Glutamatergic neuron (in vitro differentiated cells): ENCODE results near the gene APC. TPM values are rescaled to one million over a fixed set of nuclear protein-coding genes. Genes with fewer than 3 reads are reported as not detected.

Experiments
- DNase-seq: peaks from one replicate; pipeline ENCODE4 v3.0.0; 2022
- H3K27ac Mint-ChIP-seq: one replicate; pipeline ENCODE4 v1.8.0; 2020; ENCODE audit warnings: mild to moderate bottlenecking, mixed read lengths, inconsistent platforms; ENCODE audit not compliant: unreplicated experiment
- H3K27me3 Mint-ChIP-seq: one replicate; pipeline ENCODE4 v1.8.0; 2020; ENCODE audit warnings: mild to moderate bottlenecking, moderate library complexity, mixed read lengths, inconsistent platforms; ENCODE audit not compliant: unreplicated experiment
- H3K36me3 Mint-ChIP-seq: one replicate; pipeline ENCODE4 v1.8.0; 2020; ENCODE audit warnings: mild to moderate bottlenecking, mixed read lengths, inconsistent platforms; ENCODE audit not compliant: unreplicated experiment
- H3K4me1 Mint-ChIP-seq: one replicate; pipeline ENCODE4 v1.8.0; 2020; ENCODE audit warnings: mild to moderate bottlenecking, low read depth, mixed read lengths, inconsistent platforms; ENCODE audit not compliant: unreplicated experiment
- H3K4me3 Mint-ChIP-seq: one replicate; pipeline ENCODE4 v1.8.0; 2020; ENCODE audit warnings: mild to moderate bottlenecking, mixed read lengths, inconsistent platforms; ENCODE audit not compliant: unreplicated experiment
- H3K9me3 Mint-ChIP-seq: one replicate; pipeline ENCODE4 v1.8.0; 2020; ENCODE audit warnings: mild to moderate bottlenecking, moderate library complexity, mixed read lengths, inconsistent platforms; ENCODE audit not compliant: unreplicated experiment
- CTCF ChIP-seq: fragments of 200-600 bp; sonication (generic); IDR thresholded peaks from one replicate; pipeline ENCODE4 v1.5.0; 2021; ENCODE audit not compliant: partially characterized antibody, unreplicated experiment
- total RNA-seq: library from RNA; stranded (reverse); fragmentation: NEBNext Ultra II Directional; extraction: Animal tissue kit (Norgen Biotek cat#: 25700); gene quantifications from one replicate; pipeline ENCODE4 v1.2.1, GENCODE V29; 2021; ENCODE audit not compliant: unreplicated experiment

The APC gene
- total RNA-seq, 1 donor from 2014 or later = 136 TPM

GRCh38 chr5:112787261-112787660 is 49.6 kb downstream of the APC start:
- DNase-seq = no peak
- Mint-ChIP-seq H3K4me1 (no peaks in the 10 kb centered on the region), H3K27ac (no peak overlapping the region)

GRCh38 chr5:112787896-112788295 is 50.2 kb downstream of the APC start:
- Mint-ChIP-seq H3K9me3 (no peaks in the 10 kb centered on the region), H3K27ac (no peak overlapping the region), H3K4me1 (no peaks in the 10 kb centered on the region), H3K4me3 (no peak overlapping the region), H3K36me3 (peaks cover 3% of the 10 kb centered on the region), H3K27me3 (no peaks in the 10 kb centered on the region)
- DNase-seq = no peak
- TF ChIP-seq CTCF = no peak

More at GRCh38 chr5:112787261-112787660, 49.6 kb downstream of the APC start:
- no peaks in the 10 kb centered on the region for H3K9me3 Mint-ChIP-seq
- no peak overlapping the region for H3K4me3 Mint-ChIP-seq
- TF ChIP-seq CTCF = no peak
- H3K36me3 Mint-ChIP-seq = no peaks in the 10 kb centered on the region
- H3K27me3 Mint-ChIP-seq = no peaks in the 10 kb centered on the region

- no peak overlapping the region for H3K4me3 Mint-ChIP-seq
- peaks cover 2% of the 10 kb centered on the region for H3K9me3 Mint-ChIP-seq
- no peaks in the 10 kb centered on the region for H3K4me1 Mint-ChIP-seq
- H3K27ac Mint-ChIP-seq = no peak overlapping the region
- no peak for DNase-seq
- H3K27me3 Mint-ChIP-seq = peaks cover 4% of the 10 kb centered on the region
- peaks cover 7% of the 10 kb centered on the region for H3K36me3 Mint-ChIP-seq
- no peak for TF ChIP-seq CTCF
Measured at GRCh38 chr5:112793201-112793600, 55.5 kb downstream of the APC start.

- no peak for TF ChIP-seq CTCF
- DNase-seq = no peak
- H3K4me3 Mint-ChIP-seq = no peak overlapping the region
- peaks cover 2% of the 10 kb centered on the region for H3K9me3 Mint-ChIP-seq
- no peaks in the 10 kb centered on the region for H3K4me1 Mint-ChIP-seq
- H3K27ac Mint-ChIP-seq = no peak overlapping the region
- peaks cover 4% of the 10 kb centered on the region for H3K27me3 Mint-ChIP-seq
- H3K36me3 Mint-ChIP-seq = peaks cover 7% of the 10 kb centered on the region
Measured at GRCh38 chr5:112794410-112794809, 56.7 kb downstream of the APC start.

GRCh38 chr5:112795342-112795741 is 57.7 kb downstream of the APC start:
- no peak for TF ChIP-seq CTCF
- no peak overlapping the region for H3K27ac Mint-ChIP-seq
- no peak for DNase-seq
- H3K4me1 Mint-ChIP-seq = peaks cover 7% of the 10 kb centered on the region
- no peak overlapping the region for H3K4me3 Mint-ChIP-seq
- peaks cover 7% of the 10 kb centered on the region for H3K36me3 Mint-ChIP-seq
- H3K9me3 Mint-ChIP-seq = peaks cover 2% of the 10 kb centered on the region
- H3K27me3 Mint-ChIP-seq = peaks cover 6% of the 10 kb centered on the region
